Body of pancreas (tissue), 4 donors: Measurements from ENCODE around the gene MARS1.

Source experiments
- POLR2A ChIP-seq, 3 donors: fragments of 450-650 bp; IDR thresholded peaks; one replicate each; pipeline ENCODE4 v1.6.1; 2016; ENCODE audit warnings: antibody characterized with exemption in 3 of 3, mild to moderate bottlenecking in 2 of 3
- TF ChIP-seq, protein P1 (sequence below), 7 experiments: fragments of 450-650 bp in 4 of 7; fragments of 200-600 bp in 3 of 7; sonication (generic) in 3 of 7; IDR thresholded peaks; one replicate each; pipeline ENCODE4 v1.5.1; 2016 to 2019; ENCODE audit warnings: antibody characterized with exemption in 7 of 7

DNA sequence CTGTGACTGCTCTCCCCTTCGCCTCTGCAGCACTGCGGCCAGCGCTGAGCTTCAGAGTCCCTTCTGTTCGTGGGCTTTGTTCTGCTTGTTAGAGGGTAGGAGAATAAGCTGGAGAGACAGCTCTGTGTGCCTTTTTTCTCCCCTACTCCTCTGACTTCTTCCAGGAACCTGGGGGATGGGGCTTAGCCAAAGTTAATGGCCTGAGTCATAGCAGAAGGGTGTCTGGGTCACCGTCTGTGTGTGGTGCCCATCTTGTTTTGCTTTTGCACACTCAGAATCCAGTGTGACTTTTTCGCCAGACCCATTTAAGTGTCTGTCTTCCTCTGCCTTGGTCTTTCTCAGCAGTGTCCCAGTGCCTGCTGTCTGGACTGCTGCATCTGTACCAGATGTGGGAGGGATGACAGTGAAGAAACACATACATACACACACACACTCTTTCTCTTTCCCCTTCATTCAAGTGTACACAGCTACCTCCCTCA is 65.0 kb downstream of the MARS1 start:
- TF ChIP-seq POLR2A (IDR thresholded peaks at IDR 0.05), result no peak
- TF ChIP-seq, protein P1, sequence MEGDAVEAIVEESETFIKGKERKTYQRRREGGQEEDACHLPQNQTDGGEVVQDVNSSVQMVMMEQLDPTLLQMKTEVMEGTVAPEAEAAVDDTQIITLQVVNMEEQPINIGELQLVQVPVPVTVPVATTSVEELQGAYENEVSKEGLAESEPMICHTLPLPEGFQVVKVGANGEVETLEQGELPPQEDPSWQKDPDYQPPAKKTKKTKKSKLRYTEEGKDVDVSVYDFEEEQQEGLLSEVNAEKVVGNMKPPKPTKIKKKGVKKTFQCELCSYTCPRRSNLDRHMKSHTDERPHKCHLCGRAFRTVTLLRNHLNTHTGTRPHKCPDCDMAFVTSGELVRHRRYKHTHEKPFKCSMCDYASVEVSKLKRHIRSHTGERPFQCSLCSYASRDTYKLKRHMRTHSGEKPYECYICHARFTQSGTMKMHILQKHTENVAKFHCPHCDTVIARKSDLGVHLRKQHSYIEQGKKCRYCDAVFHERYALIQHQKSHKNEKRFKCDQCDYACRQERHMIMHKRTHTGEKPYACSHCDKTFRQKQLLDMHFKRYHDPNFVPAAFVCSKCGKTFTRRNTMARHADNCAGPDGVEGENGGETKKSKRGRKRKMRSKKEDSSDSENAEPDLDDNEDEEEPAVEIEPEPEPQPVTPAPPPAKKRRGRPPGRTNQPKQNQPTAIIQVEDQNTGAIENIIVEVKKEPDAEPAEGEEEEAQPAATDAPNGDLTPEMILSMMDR (IDR thresholded peaks at IDR 0.05), result no peak
